GM18502 (cell line): ENCODE measurements around the gene ECSIT.
"Not testable (repeated sequence)": the region's sequence is repeated elsewhere in the genome, so short reads cannot be mapped to it uniquely, and the experiment has no call there.

Experiments used
- ATAC-seq: cut with Tn5 transposase; IDR thresholded peaks from one replicate; pipeline ENCODE4 v1.9.1; 2021; ENCODE audit warnings: mild to moderate bottlenecking; ENCODE audit not compliant: unreplicated experiment, poor library complexity

Gene ECSIT, protein sequence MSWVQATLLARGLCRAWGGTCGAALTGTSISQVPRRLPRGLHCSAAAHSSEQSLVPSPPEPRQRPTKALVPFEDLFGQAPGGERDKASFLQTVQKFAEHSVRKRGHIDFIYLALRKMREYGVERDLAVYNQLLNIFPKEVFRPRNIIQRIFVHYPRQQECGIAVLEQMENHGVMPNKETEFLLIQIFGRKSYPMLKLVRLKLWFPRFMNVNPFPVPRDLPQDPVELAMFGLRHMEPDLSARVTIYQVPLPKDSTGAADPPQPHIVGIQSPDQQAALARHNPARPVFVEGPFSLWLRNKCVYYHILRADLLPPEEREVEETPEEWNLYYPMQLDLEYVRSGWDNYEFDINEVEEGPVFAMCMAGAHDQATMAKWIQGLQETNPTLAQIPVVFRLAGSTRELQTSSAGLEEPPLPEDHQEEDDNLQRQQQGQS

DNA sequence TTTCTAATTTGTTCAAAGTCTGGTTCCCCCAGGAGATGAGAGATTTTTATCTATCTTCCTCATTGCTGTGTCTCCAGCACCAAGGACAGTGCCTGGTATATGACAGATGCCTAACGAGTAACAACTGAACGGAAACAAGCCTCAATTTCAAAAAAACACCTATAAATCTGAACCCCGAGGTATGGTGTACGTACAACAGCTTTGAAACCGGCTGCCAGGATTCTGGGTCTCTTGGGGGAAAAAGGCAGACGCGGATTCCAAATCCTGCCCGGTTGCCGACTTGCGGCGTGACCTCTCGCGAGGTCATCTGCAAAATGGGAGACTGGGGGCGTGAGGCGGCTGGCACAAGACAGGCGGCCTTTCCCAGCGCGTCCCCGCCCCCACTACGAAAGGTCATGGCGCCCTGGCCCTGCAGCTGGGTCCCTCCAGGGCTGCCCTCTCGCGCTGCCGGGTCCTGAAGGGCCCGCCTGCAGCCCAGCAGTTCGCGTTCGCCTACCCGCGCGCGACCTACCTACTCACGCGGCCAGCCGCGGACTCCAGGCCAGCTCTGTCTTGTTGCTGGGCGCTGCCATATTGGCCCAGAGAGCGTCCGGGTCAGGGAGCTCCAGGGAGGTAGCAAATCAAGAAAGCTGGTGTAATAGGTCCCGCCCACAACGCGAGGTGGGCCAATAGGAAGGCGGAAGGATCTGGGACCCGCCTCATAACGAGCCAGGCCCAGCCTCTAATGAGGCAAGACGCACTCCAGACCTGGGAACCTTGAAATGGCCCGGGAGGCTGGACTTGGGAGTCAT is at the start of gene ECSIT:
Gene ECSIT (minus strand): TSS at position 584 of the 791 bp plus-strand sequence. CDS start 9,964 bp downstream, outside the sequence.
- ATAC-seq = peak; percentile 92

DNA sequence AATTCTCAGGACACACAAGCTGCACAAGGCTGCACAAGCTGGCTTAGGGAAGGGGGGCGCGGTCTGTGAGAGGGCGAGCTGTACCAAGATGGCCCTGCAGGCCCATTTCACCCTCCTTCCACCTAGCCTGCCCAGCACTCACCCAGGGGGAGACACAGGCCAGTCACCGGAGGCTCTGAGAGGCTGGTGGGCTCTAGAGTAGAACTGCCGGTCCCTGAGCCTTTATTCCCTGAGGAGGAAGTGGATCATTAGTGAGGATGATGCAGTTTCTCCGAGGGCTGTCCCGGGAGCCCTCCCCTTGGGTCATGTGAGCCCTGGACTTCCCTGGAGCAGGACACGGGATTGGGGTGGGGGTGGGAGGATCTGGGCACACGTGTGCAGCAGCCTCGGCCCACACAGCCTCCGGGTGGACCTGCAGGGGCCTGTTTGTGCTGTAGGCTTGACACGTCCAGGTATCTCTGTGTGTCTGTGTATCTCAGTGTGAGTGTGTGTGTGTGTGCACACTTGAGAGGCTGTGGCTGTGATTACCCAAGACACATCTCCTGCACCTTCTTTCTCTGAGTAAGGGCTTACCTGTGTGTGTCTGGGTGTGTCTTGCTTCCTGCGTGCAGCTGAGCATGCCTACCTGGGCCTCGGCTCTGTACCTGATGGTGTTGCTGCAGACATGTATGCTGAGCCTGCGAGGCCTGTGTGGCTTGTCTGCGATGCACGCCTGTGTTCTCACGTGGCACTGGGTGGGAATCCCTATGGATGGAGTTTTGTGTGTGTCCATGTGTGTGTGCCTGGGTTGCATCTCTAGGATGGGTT is 48.7 kb upstream of the ECSIT start, which contains the start of gene ACP5:
Gene ACP5 (minus strand): TSS at position 195 of the 807 bp plus-strand sequence. CDS start 328 bp downstream, outside the sequence.
- ATAC-seq = no peak

DNA sequence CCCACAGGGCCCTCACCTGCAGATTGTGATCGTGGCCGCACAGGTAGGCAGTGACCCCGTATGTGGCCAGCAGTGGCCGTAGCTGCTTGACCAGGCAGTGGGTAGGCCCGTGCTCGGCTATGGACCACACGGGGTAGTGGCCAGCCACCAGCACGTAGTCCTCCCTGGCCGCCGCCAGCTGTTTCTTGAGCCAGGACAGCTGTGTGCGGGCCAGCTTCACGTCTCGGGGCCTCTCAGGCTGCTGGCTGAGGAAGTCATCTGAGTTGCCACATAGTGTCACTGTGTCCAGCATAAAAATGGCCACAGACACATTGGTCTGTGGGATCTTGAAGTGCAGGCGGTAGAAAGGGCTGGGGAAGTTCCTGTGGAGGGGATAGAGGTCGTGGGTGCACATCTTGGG is 47.3 kb upstream of the ECSIT start:
- no peak for ATAC-seq

DNA sequence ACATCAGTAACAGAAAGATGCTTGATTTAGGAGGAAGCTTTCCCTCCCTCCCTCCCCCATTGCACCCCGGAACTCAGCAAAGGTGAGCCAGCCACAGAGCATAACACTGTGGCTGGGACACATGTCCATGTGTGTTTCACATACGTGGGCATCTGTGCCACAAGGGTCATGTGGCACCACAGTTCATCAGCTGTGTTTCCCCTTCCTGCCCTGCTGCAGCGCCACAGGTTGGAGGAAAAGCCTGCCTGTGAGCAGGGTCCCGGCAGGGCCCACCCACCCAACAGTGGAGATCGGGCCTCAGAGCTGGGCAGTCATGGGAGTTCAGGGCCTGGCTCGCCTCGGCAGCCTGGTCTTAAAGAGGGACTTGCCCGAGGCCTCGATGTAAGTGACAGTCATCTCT is 45.8 kb upstream of the ECSIT start:
- ATAC-seq = no peak

DNA sequence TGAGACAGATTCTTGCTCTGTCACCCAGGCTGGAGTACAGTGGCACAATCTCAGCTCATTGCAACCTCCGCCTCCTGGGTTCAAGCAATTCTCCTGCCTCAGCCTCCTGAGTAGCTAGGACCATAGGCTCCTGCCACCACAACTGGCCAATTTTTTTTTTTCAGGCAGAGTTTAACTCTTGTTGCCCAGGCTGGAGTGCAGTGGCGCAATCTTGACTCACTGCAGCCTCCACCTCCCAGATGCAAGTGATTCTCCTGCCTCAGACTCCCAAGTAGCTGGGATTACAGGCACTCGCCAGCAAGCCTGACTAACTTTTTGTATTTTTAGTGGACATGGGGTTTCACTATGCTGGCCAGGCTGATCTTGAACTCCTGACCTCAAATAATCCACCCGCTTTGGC is 44.8 kb upstream of the ECSIT start:
- not testable (repeated sequence) for ATAC-seq

DNA sequence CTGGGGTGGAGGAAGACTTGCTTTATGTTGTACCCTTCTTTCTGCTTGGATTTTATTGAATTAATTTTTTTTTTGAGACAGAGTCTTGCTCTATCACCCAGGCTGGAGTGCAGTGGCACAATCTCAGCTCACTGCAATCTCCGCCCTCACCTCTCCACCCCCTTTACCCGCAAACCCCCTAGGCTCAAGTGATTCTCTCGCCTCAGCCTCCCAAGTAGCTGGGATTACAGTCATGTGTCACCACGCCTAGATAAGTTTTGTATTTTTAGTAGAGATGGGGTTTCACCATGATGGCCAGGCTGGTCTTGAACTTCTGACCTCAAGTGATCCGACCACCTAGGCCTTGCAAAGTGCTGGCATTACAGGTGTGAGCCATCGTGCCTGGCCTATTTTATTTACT is 44.4 kb upstream of the ECSIT start:
- not testable (repeated sequence) for ATAC-seq

DNA sequence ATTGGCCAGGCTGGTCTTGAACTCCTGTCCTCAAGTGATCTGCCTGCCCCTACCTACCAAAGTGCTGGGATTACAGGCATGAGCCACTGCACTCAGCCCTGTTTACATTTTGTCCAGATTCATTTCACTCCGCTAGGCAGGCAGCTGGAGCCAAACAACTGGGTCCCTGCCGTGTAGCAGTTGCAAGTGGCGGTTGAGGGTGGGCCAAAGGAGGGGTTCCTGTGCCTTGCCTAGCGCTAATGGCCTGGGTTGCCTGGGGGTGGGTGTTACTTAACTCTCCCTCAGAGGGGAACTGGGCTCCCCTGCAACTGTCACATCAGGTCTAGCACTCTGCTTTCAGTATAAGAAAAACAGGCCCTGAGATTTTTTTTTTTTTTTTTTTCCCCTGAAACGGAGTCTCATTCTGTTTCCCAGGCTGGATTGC is 41.1 kb upstream of the ECSIT start:
- no peak for ATAC-seq

DNA sequence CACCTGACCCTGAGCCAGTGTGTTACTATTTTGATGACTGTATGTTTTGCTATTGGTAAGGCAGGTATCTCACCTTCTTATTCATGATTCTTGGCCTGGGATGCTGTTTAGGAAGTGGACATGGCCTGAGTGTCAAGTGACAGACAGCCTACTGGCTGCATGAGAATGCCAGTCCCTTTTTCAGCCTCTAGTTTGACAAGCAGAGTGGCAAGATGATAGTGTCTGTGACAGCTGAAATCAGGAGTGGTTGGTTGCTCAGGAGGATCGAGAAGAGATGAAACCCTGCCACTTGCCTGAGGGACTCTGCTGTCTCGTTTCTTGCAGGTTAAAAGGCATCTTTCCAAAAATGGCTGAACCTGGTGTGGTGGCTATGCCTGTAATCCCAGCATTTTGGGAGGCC is 37.2 kb upstream of the ECSIT start:
- no peak for ATAC-seq

DNA sequence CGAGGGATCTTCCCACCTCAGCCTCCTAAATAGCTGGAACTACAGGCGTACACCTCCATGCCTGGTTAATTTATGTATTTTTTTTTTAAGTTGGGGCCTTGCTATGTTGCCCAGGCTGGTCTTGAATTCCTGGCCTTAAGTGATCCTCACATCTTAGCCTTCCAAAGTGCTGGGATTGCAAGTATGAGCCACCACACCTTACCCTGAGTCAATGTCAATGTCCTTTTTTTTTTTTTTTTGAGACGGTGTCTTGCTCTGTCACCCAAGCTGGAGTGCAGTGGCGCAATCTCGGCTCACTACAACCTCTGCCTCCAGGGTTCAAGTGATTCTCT is 36.7 kb upstream of the ECSIT start:
- not testable (repeated sequence) for ATAC-seq

DNA sequence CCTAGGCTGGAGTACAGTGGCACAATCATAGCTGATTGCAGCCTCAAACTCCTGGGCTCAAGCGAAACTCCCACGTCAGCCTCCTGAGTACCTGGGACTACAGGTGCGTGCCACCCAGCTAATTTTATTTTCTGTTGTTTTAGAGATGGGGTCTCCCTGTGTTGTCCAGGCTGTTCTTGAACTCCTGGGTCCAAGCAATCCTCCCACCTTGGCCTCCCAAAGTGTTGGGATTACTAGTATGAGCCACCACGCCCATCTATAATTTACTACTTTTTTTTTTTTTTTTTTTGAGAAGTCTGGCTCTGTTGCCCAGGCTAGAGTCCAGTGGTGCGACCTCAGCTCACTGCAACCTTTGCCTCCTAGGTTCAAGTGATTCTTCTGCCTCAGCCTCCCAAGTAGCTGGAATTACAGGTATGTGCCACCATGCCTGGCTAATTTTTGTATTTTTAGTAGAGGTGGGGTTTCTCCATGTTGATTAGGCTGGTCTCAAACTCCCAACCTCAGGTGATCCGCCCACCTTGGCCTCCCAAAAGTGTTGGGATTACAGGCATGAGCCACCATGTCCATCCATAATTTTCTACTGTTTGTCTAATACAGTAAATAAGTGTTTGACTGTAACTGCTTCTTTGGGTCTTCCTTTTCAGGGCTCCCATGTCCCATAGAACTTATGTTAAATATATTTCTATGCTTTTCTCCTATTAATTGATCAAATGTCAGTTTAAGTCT is 35.3 kb upstream of the ECSIT start:
- ATAC-seq = not testable (repeated sequence)

DNA sequence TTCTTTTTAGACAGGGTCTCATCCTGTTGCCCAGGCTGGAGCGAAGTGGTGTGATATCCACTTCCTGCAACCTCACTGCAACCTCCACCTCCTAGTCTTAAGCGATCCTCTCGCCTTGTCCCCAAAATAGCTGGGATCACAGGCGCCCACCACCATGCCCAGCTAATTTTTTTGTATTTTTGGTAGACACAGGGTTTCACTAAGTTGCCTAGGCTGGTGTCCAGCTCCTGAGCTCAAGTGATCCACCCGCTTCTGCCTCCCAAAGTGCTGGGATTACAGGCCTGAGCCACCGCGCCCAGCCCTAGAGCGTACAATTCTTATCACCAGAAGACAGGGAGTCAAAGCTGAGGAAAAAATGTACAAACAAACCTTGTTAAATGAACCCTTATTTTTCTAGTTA is 34.6 kb upstream of the ECSIT start:
- no peak for ATAC-seq

DNA sequence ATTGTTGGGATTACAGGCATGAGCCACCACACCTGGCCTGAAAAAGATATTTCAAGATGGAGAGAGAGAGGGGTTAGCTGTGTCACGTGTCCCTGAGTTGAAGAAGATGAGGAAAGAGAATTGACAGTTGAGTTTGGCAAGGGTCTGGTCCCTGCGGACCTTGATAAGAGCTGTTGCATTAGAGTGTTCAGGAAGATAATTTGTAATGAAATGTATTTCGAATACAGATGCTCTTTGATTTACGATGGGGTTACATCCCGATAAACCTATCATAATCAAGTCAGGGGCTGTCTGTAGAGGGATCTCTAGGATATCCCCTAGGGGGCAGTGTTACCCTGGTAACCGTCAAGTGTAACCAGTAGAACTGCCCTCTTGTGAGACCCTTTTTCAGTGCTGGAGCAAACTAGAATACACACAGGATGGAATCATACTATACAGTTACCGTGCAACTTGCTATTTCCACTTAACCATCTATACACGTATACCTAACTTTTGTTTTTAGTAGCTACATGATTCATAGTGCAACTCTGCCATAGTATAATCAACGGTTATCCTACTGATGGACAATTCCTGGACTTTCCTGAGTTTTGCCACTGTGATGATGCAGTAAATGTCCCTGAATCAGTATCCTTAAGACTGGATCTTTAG is 31.6 kb upstream of the ECSIT start:
- no peak for ATAC-seq

DNA sequence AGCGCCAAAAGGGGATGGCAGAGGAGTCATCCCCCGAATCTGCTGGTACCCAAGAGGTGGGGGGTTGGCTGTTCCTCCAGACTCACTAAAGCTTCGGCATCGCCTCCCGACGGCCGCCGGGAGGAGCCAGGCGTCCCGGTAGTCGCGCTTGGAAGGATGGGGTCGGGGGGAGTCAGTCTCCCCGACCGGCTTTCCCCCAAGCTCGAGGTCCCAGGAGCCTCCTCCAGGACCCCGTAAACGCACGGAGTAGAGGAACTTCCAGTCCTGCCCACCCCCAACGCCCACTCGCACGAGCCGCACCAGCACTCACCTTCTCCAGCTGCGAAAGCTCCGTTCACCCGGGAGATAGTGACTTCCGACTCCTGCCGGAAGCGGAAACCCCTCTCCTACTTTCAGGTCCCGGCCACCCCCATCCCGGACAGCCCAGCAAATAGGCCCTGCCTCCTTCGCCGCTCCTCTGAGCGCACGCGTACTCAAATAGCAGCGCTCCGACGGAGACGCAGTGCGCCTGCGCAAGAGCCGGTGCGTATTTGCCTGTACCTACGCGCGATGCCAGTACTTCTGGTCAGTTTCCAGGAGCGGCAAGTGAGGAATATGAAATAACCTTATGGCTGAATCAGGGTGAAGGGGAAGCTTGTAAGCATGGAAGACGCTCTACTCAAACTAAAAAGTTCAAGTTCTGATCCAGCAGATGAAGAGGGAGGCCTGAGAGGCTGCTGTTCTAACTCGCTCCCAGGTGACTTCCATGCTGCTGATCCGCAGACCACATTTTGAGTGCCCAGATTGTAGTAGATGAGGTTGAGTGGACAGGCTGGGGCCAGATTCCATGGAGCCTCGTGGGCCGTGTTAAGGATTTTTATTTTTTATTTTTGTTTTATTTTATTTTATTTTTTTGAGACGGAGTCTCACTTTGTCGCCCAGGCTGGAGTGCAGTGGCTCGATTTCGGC is 30.2 kb upstream of the ECSIT start, which contains the start of gene ELOF1:
Gene ELOF1 (minus strand): TSS at position 350 of the 948 bp plus-strand sequence. CDS start 4,883 bp downstream, outside the sequence.
- ATAC-seq = peak; percentile 79

DNA sequence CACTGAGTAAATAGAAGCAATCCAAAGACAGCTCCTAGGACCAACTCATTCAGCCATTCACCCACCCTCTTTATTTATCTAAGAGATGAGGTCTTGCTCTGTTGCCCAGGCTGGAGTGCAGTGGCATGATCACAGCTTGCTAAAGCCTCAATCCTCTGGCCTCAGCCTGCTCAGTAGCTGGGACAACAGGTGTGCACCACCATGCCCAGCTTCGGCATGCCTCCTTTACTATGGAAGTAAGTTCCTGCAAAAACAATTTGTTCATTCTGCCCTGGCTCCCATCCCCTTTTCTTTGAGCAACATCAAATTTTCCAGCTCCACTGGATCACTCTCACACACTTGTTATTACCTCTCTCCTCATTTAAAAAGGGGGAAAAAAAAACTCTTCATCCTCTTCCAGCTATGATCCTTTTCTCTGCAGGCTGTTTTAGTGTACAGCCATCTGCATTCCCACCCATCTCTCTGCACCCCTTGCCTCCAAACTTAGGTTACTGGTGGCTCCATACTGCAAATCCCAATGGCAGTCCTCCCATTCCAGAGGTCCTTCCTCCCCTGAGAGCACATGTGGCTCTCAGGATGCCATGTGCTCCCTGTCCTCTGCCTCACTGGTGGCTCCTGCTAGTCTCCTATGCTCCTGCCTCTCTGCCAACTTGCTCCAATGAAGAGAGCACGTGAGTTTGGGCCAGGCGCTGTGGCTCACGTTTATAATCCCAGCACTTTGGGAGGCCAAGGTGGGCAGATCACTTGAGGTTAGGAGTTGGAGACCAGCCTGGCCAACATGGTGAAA is 27.9 kb upstream of the ECSIT start:
- no peak for ATAC-seq

DNA sequence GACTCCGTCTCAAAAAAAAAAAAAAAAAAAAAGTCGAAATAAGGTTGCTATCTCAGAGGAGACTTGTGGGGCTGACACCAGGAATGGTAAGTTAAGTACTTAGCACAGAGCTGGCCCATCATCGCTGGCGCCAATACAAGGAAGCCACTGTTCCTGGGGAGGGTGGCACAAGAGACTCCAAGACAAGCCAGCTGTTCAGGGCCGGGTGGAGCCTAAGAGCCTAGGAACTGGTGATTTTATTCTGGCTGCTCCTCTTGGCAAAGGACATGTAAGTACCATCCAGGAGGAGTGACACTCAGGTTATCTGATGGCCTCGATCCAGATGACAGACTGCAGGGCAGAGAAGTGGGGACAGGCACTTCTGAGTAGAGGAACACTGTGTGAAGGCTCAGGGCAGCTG is 26.3 kb upstream of the ECSIT start:
- no peak for ATAC-seq

DNA sequence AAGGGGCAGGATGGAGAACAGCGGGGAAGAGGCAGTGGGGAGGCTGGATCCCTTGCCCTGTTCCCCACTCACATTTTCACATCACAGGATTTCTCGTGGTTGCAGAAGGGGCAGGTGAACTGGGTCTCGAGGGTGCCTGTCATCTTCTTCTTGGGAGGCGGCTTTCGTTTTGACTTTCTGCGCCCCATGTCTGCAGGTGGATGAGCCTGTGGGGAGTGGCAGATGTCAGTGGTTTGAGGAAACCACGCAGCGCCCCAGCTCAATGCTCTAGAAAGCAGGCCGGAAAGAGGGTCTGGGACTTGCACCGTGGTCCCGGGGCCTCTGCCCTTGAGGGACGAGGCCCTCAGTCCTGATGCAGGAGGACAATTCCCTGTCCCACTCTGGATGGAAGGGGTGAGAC is 25.2 kb upstream of the ECSIT start:
- ATAC-seq = no peak

DNA sequence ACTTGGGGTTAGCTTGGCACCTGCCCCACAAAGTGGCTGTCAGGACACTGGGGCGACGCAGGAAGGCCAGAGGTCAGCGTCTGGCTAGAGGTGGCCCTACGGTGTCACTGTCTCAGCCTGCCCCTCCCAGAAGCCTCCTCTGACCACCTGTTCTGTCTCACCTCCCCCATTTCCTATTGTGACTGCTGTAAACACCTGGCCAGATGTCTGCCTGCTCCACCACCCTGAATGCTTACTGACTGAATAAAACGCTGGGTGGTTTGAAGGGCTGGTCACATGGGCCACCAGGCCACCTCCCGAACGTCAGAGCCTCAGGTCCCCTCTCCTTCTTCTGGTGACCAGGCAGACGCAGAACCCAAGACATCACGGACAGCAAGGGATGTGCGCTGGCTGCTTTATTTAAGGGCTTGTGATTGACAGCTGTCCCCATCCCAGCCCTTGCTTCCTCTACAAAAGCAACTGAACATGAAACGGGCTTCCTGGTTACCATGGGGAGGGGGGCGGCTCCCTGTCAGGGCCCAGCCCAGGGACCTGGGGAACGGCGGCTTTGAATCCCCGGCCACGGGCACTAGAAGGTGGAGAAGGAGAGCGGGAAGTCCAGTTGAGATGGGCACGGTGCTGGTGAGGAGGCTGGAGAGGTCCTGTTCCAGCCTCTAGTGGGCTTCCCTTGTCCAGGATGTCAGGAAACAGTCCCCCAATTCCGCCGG is 23.9 kb upstream of the ECSIT start:
- ATAC-seq = no peak
